Measurements from ENCODE around the gene ZNF592. TPM values are rescaled to one million over a fixed set of nuclear protein-coding genes. Genes with fewer than 3 reads are reported as not detected.

Gene ZNF592
- total RNA-seq, 2 experiments from 2014 or later: 18.1 to 18.3 TPM

GRCh38 chr15:84827246-84827645, 78.9 kb downstream of the ZNF592 start:
- POLR2A ChIA-PET: no interaction called here
- Mint-ChIP-seq H3K27me3 (no peaks in the 10 kb centered on the region), H3K4me1 (ENCODE audit: low read depth) (no peaks in the 10 kb centered on the region), H3K9me3 (no peaks in the 10 kb centered on the region), H3K4me3 (no peak overlapping the region), H3K36me3 (ENCODE audit: low read depth) (no peaks in the 10 kb centered on the region), H3K27ac (no peak overlapping the region)
- TF ChIP-seq, protein P1, sequence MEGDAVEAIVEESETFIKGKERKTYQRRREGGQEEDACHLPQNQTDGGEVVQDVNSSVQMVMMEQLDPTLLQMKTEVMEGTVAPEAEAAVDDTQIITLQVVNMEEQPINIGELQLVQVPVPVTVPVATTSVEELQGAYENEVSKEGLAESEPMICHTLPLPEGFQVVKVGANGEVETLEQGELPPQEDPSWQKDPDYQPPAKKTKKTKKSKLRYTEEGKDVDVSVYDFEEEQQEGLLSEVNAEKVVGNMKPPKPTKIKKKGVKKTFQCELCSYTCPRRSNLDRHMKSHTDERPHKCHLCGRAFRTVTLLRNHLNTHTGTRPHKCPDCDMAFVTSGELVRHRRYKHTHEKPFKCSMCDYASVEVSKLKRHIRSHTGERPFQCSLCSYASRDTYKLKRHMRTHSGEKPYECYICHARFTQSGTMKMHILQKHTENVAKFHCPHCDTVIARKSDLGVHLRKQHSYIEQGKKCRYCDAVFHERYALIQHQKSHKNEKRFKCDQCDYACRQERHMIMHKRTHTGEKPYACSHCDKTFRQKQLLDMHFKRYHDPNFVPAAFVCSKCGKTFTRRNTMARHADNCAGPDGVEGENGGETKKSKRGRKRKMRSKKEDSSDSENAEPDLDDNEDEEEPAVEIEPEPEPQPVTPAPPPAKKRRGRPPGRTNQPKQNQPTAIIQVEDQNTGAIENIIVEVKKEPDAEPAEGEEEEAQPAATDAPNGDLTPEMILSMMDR (IDR thresholded peaks at IDR 0.05): no peak
- intact Hi-C loops (cut with micrococcal nuclease): no loop called here
- CTCF ChIA-PET: interaction anchor here (0.9 to 1.0 kb wide), 2 partner anchors 51 to 101 kb away, joined by 3 to 4 read pairs; no protein-coding TSS in a partner anchor
- ATAC-seq: no peak
- no peak for DNase-seq

- Mint-ChIP-seq H3K27ac (no peak overlapping the region), H3K9me3 (no peaks in the 10 kb centered on the region)
These were observed 79.9 kb downstream of the ZNF592 start for GRCh38 chr15:84828086-84828908.

GRCh38 chr15:84829428-84829827, 81.0 kb downstream of the ZNF592 start:
- H3K27me3 Mint-ChIP-seq: no peaks in the 10 kb centered on the region
- intact Hi-C loops (cut with micrococcal nuclease): no loop called here
- TF ChIP-seq, protein P1 (IDR thresholded peaks at IDR 0.05): no peak
- CTCF ChIA-PET: interaction anchor here (0.6 to 1.5 kb wide), 2 partner anchors 8 to 953 kb away, joined by 3 read pairs; no protein-coding TSS in a partner anchor
- H3K27ac Mint-ChIP-seq: no peak overlapping the region
- no peaks in the 10 kb centered on the region for H3K4me1 Mint-ChIP-seq (ENCODE audit: low read depth)
- POLR2A ChIA-PET: no interaction called here
- H3K4me3 Mint-ChIP-seq: no peak overlapping the region
- H3K36me3 Mint-ChIP-seq (ENCODE audit: low read depth): no peaks in the 10 kb centered on the region
- ATAC-seq: no peak
- no peaks in the 10 kb centered on the region for H3K9me3 Mint-ChIP-seq
- DNase-seq: no peak

More at GRCh38 chr15:84828086-84828908, 79.9 kb downstream of the ZNF592 start:
- Mint-ChIP-seq H3K27me3 (no peaks in the 10 kb centered on the region), H3K4me3 (no peak overlapping the region), H3K36me3 (ENCODE audit: low read depth) (no peaks in the 10 kb centered on the region), H3K4me1 (ENCODE audit: low read depth) (no peaks in the 10 kb centered on the region)
- ChIA-PET CTCF (interaction anchor here (0.9 to 1.0 kb wide), 2 partner anchors 17 to 50 kb away, joined by 3 to 4 read pairs; no protein-coding TSS in a partner anchor), POLR2A (no interaction called here)
- ATAC-seq (no peak), DNase-seq (no peak)
- TF ChIP-seq, protein P1 (IDR thresholded peaks at IDR 0.05): no peak
- intact Hi-C loops (cut with micrococcal nuclease): no loop called here

DNA sequence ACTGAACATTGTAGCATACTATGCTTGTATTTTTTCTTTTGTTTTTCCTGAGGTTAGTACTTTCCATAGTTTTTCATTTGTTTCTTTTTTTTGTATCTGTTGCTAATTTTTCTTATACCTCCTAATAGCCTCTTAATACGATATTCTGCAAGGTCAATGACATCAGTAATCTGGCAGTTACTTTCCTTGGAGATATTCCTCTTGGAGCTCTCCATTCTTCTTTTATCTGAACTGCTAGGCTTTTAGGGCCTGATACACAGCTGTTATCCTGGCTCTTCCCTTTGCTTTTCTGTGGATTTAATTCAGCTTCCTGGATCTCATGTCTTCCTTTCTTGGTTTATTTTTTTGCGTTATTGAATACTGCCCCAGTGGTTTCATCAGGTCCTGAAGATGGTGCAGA, 81.6 kb downstream of the ZNF592 start:
- H3K9me3 Mint-ChIP-seq: no peaks in the 10 kb centered on the region
- POLR2A ChIA-PET: no interaction called here
- intact Hi-C loops (cut with micrococcal nuclease): no loop called here

More for the DNA sequence above, 81.6 kb downstream of the ZNF592 start:
- Mint-ChIP-seq H3K27ac (no peak overlapping the region), H3K4me1 (ENCODE audit: low read depth) (no peaks in the 10 kb centered on the region), H3K27me3 (no peaks in the 10 kb centered on the region), H3K4me3 (no peak overlapping the region), H3K36me3 (ENCODE audit: low read depth) (no peaks in the 10 kb centered on the region)
- DNase-seq (no peak), ATAC-seq (no peak)
- CTCF ChIA-PET: interaction anchor here (0.6 to 1.5 kb wide), 2 partner anchors 9 to 954 kb away, joined by 3 read pairs; no protein-coding TSS in a partner anchor
- TF ChIP-seq, protein P1 (IDR thresholded peaks at IDR 0.05): no peak
